T-helper 1 cell treated with Interleukin-12 subunit alpha and Interleukin-12 subunit beta and Interleukin-4 antibody, amounts not matched to agents 30 μg/mL and 1 μg/mL, for 36 hours (primary cell): ENCODE measurements around the gene C5orf15.
"Not testable (repeated sequence)": the region's sequence is repeated elsewhere in the genome, so short reads cannot be mapped to it uniquely, and the experiment has no call there.

Experiments
- H3K27ac Mint-ChIP-seq: one replicate; pipeline ENCODE4 v1.8.0; 2021; ENCODE audit warnings: mild to moderate bottlenecking, mixed read lengths
- H3K27me3 Mint-ChIP-seq: one replicate; pipeline ENCODE4 v1.8.0; 2021; ENCODE audit warnings: low read depth, mixed read lengths
- H3K36me3 Mint-ChIP-seq: one replicate; pipeline ENCODE4 v1.8.0; 2021; ENCODE audit warnings: low read depth, mixed read lengths
- H3K4me1 Mint-ChIP-seq: one replicate; pipeline ENCODE4 v1.8.0; 2021; ENCODE audit warnings: low read depth, mixed read lengths
- H3K4me3 Mint-ChIP-seq: one replicate; pipeline ENCODE4 v1.8.0; 2021; ENCODE audit warnings: mild to moderate bottlenecking, moderate library complexity, mixed read lengths
- H3K9me3 Mint-ChIP-seq: one replicate; pipeline ENCODE4 v1.8.0; 2021; ENCODE audit warnings: mixed read lengths

C5orf15 gene

DNA sequence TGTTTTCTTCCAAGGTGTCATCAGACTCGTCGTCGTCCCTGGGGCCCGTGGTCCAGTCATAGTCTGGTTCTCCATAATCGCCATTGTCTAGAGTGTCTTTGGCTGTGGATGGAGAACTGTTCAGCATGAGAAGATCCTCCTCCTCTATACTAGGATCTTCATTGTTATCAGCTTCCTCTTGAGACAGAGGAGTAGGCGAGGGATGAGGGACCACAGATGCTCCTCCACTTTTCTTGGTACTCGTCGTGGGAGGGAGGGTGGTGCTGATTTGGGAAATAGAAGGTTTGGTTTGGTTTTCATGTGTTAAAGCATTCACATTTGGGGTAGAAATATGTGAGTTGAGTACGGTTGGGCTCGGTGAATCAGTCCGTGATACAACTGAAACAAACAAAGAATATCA lies 8.8 kb downstream of the C5orf15 start:
- H3K4me3 Mint-ChIP-seq, result peak overlapping the region; percentile 27
- peak overlapping the region; percentile 47 for H3K27ac Mint-ChIP-seq
- no peaks in the 10 kb centered on the region for H3K27me3 Mint-ChIP-seq
- H3K36me3 Mint-ChIP-seq, result peaks cover 35% of the 10 kb centered on the region
- peaks cover 5% of the 10 kb centered on the region for H3K9me3 Mint-ChIP-seq
- peaks cover 29% of the 10 kb centered on the region for H3K4me1 Mint-ChIP-seq

DNA sequence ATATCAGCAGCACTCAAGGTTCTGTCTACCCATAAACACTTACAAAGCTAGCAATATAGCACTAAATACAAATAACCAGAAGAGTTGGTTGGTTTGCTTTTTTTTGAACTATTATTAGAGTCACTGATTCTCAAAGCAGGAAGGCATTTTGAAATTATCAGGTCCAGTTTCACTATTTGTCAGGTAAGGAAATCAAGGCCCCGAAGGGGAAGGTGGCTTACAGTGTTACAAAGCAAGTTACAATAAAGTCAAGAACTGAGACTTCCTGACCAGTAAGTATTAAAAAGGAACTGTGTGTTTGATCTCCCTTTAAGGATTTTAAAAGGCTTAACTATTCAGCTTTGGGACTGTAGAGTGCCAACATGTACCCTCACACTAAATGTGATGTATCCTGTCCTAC lies 10.8 kb downstream of the C5orf15 start:
- peak overlapping the region; percentile 43 for H3K27ac Mint-ChIP-seq
- no peaks in the 10 kb centered on the region for H3K27me3 Mint-ChIP-seq
- peaks cover 29% of the 10 kb centered on the region for H3K36me3 Mint-ChIP-seq
- no peak overlapping the region for H3K4me3 Mint-ChIP-seq
- peaks cover 17% of the 10 kb centered on the region for H3K4me1 Mint-ChIP-seq
- H3K9me3 Mint-ChIP-seq, result no peaks in the 10 kb centered on the region

DNA sequence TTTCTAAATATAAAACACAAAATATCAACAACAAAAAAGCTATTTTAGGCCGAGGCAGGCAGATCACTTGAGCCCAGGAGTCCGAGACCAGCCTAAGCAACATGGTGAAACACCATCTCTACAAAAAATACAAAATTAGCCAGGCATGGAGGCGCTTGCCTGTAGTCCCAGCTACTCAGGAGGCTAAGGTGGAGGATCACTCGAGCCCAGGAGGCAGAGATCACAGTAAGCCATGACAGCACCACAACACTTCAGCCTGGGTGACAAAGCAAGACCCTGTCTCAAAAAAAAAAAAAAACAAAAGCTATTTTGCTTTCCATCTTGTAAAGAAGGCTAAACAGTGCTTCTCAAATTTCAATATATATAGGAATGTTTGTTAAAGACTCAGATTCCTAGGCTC lies 11.3 kb downstream of the C5orf15 start:
- peaks cover 25% of the 10 kb centered on the region for H3K36me3 Mint-ChIP-seq
- H3K4me1 Mint-ChIP-seq, result peaks cover 12% of the 10 kb centered on the region
- no peak overlapping the region for H3K27ac Mint-ChIP-seq
- no peak overlapping the region for H3K4me3 Mint-ChIP-seq
- H3K27me3 Mint-ChIP-seq, result no peaks in the 10 kb centered on the region
- H3K9me3 Mint-ChIP-seq, result no peaks in the 10 kb centered on the region

DNA sequence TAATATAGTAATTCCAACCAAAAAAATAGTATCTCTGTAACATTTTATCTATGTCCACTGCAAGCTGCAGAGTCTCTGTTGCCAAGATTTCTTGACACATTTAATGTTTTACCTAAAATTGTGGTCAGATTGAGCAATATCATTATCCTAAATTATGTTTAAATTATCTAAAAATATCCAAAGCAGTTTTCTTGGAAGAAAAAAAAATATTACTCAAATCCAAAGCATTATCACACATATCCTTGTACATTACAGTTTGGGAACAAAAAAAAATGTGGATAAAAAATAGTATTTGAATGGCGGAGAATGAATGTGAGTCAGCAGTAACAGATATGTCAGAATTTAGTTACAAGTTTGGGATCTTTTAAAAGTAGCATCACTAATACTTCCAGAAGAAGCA lies 12.2 kb downstream of the C5orf15 start:
- Mint-ChIP-seq H3K36me3 (peaks cover 25% of the 10 kb centered on the region), H3K4me1 (peaks cover 12% of the 10 kb centered on the region)

DNA sequence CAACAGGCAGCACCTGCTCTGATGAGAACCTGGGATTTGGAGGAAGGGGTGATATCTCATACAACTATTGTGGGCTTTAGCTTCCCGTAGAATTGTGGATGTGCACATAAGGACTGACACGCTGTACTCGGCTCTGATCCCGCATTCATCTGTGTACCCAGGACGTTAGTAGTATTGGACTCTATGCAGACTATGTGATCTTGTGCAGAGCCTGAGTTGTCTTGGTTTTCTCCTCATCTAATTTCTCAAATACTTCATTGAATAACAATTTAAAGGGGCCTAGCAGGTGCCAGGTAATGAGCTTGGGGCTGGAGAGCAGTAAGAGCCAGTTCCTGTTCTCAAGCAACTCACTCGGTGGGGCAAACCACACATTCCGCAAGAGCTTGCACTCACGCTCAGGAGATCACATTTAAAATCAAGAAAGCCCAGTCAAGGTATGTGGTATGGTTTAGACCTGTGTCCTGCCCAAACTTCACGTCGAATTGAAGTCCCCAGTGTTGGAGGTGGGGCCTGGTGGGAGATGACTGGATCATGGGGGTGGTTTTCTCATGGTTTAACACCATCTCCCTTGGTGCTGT lies 14.8 kb downstream of the C5orf15 start:
- Mint-ChIP-seq H3K36me3 (peaks cover 18% of the 10 kb centered on the region), H3K9me3 (no peaks in the 10 kb centered on the region), H3K27me3 (no peaks in the 10 kb centered on the region), H3K27ac (no peak overlapping the region), H3K4me1 (peaks cover 6% of the 10 kb centered on the region), H3K4me3 (no peak overlapping the region)

More for the DNA sequence above, 12.2 kb downstream of the C5orf15 start:
- not testable (repeated sequence) for H3K9me3 Mint-ChIP-seq, H3K4me3 Mint-ChIP-seq, H3K27ac Mint-ChIP-seq, H3K27me3 Mint-ChIP-seq

DNA sequence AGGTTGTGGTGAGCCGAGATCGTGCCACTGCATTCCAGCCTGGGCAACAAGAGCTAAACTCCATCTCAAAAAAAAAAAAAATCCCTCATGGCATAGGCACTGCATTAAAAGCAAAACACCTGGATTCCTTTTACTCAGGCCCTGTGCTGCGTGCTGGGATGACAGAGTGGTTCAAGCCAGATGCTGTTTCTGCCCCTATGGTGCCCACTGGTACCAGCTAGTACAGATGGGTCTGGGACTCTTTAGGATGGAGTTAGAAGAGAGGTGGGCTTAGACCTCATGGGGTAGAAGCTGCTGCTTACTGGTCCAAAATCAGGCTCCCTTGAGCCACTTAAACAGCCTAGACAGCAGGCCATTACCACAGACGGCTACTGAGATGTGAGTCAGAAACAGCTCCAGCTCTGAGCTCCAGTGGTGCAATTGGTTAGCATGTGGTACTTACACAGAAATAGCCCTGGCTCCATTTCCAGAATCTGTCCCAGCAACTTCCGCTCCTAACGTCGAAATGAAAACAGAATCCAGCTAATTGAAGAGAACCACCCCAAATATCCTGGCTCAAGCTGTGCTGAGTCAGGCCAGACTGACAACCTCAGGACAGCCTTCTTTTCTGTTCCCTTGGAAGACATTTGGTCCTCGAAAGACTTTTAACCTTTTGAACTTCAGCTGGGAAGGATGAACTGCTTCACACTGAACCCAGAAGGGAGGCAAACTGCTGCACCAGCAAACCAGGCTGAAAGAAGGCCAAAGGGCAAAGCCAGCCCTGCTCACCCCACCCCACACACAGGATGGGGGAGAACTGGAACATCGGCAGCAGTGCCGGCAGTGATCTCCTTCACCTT lies 15.5 kb downstream of the C5orf15 start:
- Mint-ChIP-seq H3K27ac (no peak overlapping the region), H3K27me3 (no peaks in the 10 kb centered on the region), H3K36me3 (peaks cover 18% of the 10 kb centered on the region), H3K4me3 (no peak overlapping the region), H3K4me1 (peaks cover 6% of the 10 kb centered on the region), H3K9me3 (no peaks in the 10 kb centered on the region)

DNA sequence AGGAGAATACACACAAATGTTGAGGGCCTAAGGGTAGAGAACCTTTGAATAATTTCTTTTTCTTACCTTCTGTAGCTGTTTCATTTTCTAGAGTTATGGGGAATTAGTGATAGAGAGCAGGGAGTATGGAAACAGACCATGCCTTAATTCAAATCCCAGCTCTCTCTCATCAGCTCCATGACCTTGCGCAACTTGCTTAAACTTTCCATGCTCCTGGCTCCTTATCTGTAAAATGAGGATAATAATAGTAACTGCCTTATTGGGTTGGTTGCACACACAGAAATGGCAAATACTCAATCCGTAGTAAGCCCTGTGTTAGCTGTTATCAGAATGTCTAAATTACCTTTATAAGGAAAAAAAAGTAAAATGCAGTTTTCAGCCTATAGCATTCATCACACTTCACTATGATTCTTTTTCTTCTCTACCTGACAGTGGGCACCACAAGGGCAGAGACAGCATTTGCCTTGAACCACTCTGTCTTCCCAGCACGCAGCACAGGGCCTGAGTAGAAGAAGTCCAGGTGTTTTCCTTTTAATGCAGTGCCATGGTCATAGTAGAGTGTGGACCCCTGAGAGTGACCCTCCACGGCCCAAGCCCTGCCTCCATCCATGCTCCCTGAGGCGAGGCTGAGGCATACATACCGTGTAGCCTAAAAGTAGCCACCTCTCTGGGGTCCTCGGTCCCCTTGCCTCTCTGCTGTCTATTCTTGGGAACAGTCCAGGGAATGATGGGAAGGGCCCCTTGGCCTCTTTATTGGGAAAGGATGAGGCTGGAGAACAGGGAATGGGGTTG lies 17.4 kb downstream of the C5orf15 start:
- H3K27ac Mint-ChIP-seq, result no peak overlapping the region
- peaks cover 9% of the 10 kb centered on the region for H3K36me3 Mint-ChIP-seq
- H3K27me3 Mint-ChIP-seq, result no peaks in the 10 kb centered on the region
- H3K9me3 Mint-ChIP-seq, result no peaks in the 10 kb centered on the region
- no peaks in the 10 kb centered on the region for H3K4me1 Mint-ChIP-seq
- H3K4me3 Mint-ChIP-seq, result no peak overlapping the region

DNA sequence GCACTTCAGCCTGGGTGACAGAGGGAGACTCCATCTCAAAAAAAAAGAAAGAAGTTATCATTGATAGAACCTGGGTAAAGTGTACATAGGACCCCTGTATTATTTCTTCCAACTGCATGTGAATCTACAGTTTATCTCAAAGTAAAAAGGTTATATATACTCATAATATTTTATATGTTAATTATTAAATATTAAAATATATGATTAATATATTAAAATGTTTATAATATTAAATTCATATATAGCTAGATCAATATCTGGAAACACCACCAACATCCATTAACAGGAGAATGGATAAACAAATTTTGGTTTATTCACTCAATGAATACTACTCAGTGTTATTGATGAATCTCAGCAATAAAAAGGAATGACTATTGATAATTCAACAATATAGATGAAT lies 19.7 kb downstream of the C5orf15 start:
- H3K4me3 Mint-ChIP-seq, result no peak overlapping the region
- no peaks in the 10 kb centered on the region for H3K27me3 Mint-ChIP-seq
- H3K9me3 Mint-ChIP-seq, result no peaks in the 10 kb centered on the region
- H3K4me1 Mint-ChIP-seq, result peaks cover 2% of the 10 kb centered on the region
- no peak overlapping the region for H3K27ac Mint-ChIP-seq
- H3K36me3 Mint-ChIP-seq, result no peaks in the 10 kb centered on the region

DNA sequence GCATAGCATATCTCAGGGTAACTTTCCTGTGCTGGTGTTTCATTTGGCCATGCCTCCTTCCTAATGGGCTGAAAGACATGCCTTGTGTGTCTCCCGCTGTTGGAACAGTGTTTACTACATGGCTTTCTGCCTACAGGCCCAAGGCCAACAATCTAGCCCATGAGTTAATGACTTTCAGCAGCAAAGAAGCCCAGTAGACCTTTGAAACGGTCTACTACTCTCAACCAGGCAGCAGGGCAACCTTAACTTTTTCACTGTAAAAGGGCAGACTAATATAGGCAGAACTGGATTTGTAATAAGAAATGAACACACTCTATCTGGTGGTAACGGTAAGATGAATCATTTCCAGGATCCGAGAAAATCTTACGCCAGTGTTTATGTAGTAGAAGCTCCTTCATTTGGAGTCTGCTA lies 21.0 kb downstream of the C5orf15 start:
- Mint-ChIP-seq H3K27ac (no peak overlapping the region), H3K9me3 (no peaks in the 10 kb centered on the region), H3K4me3 (no peak overlapping the region), H3K36me3 (no peaks in the 10 kb centered on the region), H3K4me1 (peaks cover 2% of the 10 kb centered on the region), H3K27me3 (no peaks in the 10 kb centered on the region)

DNA sequence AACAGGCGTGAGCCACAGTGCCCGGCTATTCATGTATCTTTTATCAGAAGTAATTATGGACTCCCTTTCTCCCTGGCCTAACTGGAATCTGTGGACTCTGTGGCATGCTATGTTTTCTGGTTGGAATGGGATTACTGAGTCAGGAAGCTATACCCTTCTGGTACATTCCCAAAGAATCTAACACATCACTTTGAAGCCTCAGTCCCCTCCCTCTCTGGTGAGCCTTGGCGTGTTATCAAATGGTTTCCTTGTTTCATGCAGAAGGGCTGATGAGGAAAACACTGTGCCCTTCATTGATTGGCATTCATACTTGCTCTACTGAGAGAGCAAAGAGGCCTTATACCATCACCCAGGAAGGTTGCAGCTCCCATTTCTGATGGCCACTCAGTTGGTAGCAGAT lies 22.9 kb downstream of the C5orf15 start:
- Mint-ChIP-seq H3K9me3 (no peaks in the 10 kb centered on the region), H3K36me3 (no peaks in the 10 kb centered on the region), H3K4me1 (peaks cover 2% of the 10 kb centered on the region), H3K27me3 (no peaks in the 10 kb centered on the region), H3K27ac (no peak overlapping the region), H3K4me3 (no peak overlapping the region)

DNA sequence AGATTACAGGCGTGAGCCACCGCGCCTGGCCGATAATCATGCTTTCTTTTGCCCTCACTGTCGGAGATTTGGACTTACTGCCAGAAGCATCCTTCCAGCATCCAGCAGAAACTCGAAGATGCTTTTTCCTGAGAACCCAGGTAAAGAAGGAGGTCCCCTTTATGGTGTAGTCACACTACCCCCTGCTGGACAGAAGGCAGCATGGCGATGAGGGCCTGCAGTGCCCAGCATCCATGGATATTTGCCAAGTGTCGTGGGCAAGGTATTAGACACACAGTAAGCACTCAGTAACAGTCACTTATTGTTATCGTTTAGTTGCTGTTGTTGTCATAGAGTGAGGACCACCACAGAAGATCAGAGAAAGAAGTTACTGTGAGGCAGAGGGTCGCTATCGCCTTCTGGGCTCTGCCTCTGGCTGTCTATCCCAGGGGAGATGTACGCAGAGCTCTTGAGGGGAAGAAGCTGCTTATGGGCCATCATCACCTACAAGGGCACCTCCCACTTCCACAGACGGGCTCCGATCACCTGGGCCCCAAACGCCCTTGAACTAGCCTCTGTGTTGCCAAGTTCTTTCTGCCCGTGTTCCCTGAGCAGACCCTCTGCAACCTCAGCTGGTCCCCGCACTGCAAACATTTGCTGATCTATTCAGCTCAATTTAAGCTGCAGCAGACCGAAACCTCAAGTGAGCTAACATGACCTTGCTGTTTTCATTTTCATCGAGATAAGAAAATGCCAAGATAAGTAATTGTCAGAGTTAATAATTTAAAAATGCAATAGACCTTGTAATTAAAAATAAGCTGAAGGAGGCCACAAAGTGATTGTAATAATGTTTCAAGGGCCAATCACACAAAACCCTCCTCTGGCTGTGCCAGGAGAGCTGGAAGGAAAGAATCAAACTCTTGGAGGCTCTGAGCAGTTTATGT lies 23.9 kb downstream of the C5orf15 start:
- no peaks in the 10 kb centered on the region for H3K27me3 Mint-ChIP-seq
- H3K27ac Mint-ChIP-seq, result no peak overlapping the region
- H3K9me3 Mint-ChIP-seq, result no peaks in the 10 kb centered on the region
- H3K4me3 Mint-ChIP-seq, result no peak overlapping the region
- H3K4me1 Mint-ChIP-seq, result peaks cover 6% of the 10 kb centered on the region
- no peaks in the 10 kb centered on the region for H3K36me3 Mint-ChIP-seq

DNA sequence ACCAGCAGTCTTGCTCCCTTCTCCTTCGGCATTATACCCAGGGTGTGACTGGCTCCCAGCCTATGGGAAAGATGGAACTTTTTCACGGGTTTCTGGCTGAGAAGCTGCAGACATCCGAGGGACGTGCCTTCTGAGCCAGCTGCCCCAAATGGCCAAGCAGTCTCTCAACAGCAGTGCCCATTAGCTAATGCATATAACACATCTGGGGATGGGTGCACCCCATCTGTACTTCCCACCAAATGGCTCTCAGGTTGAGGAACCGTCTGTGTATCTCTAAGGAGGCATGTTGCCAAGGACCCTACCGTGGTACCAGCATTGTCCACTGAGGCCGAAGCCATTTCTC lies 25.0 kb downstream of the C5orf15 start:
- peaks cover 6% of the 10 kb centered on the region for H3K4me1 Mint-ChIP-seq
- H3K27me3 Mint-ChIP-seq, result no peaks in the 10 kb centered on the region
- no peak overlapping the region for H3K27ac Mint-ChIP-seq
- no peaks in the 10 kb centered on the region for H3K9me3 Mint-ChIP-seq
- H3K36me3 Mint-ChIP-seq, result no peaks in the 10 kb centered on the region
- H3K4me3 Mint-ChIP-seq, result no peak overlapping the region

DNA sequence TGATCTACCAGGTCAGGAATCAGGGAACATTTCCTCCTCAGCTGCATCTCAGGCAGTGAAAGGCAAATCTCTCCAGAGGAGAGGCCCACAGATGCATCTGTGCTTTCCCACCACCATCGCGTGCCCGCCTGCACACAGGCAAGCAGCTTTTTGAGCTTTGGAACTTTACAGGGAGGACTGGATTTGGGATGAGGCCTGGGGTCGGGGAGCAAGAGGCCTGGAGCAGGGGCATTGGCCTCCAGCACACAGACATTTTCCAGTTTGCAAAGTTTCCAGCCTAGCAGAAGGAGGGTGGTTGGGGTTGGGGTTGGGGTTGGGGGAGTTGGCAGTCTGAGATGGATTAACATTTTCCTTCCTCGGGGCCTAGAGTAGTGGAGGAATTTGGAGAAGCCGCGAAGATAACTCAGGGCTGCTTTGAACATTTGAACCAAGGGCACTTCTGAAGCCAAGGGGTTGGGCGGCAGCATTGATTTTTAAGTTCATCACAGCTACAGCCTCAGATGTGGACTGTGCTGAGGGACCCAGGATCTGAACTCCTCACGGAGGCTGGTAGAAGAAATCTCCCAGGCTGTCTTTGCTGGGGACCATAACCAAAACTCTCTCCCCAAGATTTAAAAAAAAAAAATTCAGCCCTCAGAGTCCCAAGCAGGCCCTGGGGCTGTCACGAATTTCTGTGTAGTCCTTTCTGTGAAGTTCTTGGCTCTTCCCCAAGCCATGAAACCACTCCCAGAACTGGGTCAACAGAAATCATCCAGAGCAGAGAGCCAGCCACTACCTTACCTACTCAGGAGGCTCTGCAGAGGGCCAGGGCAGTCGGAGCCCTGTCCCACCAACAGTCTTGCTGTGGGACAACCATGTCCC lies 25.6 kb downstream of the C5orf15 start:
- Mint-ChIP-seq H3K9me3 (no peaks in the 10 kb centered on the region), H3K4me3 (no peak overlapping the region), H3K36me3 (no peaks in the 10 kb centered on the region), H3K27ac (no peak overlapping the region), H3K27me3 (no peaks in the 10 kb centered on the region), H3K4me1 (peaks cover 6% of the 10 kb centered on the region)
